Endothelial cell of umbilical vein (primary cell): ENCODE data around the gene AGT. TPM values are rescaled to one million over a fixed set of nuclear protein-coding genes. Genes with fewer than 3 reads are reported as not detected.

ENCODE experiments used
- BruUV-seq: library from RNA; stranded (reverse); fragments of 400-500 nt; replicated peaks from 2 replicates; lab custom pipeline; 2021; lab: Mats Ljungman, UMichigan
- CTCF ChIA-PET: fragments of 300-600, 350-600 bp; sonication (Branson Sonifier 250); formaldehyde crosslinking; loops from one replicate; lab custom pipeline; 2021; ENCODE audit warnings: antibody characterized with exemption, inconsistent platforms; lab: Charles Lee
- POLR2A ChIA-PET: fragments of 300-600, 350-600 bp; sonication (Branson Sonifier 250); formaldehyde crosslinking; loops from one replicate; lab custom pipeline; 2021; ENCODE audit warnings: antibody characterized with exemption, inconsistent platforms; lab: Charles Lee
- DNase-seq: peaks from one replicate; pipeline ENCODE4 v3.0.0-alpha.2; 2011; ENCODE audit warnings: low read depth, low spot score
- FAIRE-seq: peaks from 2 replicates; lab custom pipeline; 2011; peaks lifted over from hg19 to GRCh38; lab: Jason Lieb, UNC
- H2AFZ ChIP-seq: 2 replicates; pipeline ENCODE4 v1.6.0; 2012; ENCODE audit warnings: low read depth, low read length, control low read depth, inconsistent platforms
- H3K27ac ChIP-seq: 2 replicates; pipeline ENCODE4 v1.5.1; 2011; ENCODE audit warnings: low read depth, mild to moderate bottlenecking, control low read depth, low read length, moderate library complexity; ENCODE audit not compliant: insufficient read depth
- H3K27me3 ChIP-seq, 2 experiments: 2 replicates each; pipeline versions ENCODE4 v1.6.0 to v1.6.1; 2011; ENCODE audit warnings: low read length in 2 of 2, mixed read lengths in 1 of 2; ENCODE audit not compliant: control insufficient read depth in 2 of 2, insufficient read depth in 2 of 2
- H3K36me3 ChIP-seq, 2 experiments: 2 replicates in 1 of 2; 3 replicates in 1 of 2; pipeline ENCODE4 v1.5.1; 2011; ENCODE audit warnings: low read length in 2 of 2, mild to moderate bottlenecking in 1 of 2, moderate library complexity in 1 of 2; ENCODE audit not compliant: control insufficient read depth in 2 of 2, insufficient read depth in 2 of 2; ENCODE audit errors: extremely low read depth in 1 of 2
- H3K4me1 ChIP-seq: 3 replicates; pipeline ENCODE4 v1.5.1; 2011; ENCODE audit warnings: mild to moderate bottlenecking, low read length; ENCODE audit not compliant: control insufficient read depth, insufficient read depth; ENCODE audit errors: extremely low read depth
- H3K4me2 ChIP-seq: 2 replicates; pipeline ENCODE4 v1.6.1; 2011; ENCODE audit warnings: low read length, control low read depth, mixed read lengths; ENCODE audit not compliant: insufficient read depth
- H3K4me3 ChIP-seq, 3 experiments: fragments of 200-600 bp in 1 of 3; sonication (generic), shearing (Covaris generic) in 1 of 3; replicated peaks in 1 of 3; 2 replicates each; pipeline ENCODE4 v1.5.1; 2011 to 2016; ENCODE audit warnings: control low read depth in 3 of 3, low read length in 3 of 3, mild to moderate bottlenecking in 2 of 3, inconsistent platforms in 1 of 3, low read depth in 1 of 3, moderate library complexity in 1 of 3; ENCODE audit not compliant: insufficient read depth in 1 of 3
- H3K79me2 ChIP-seq: 2 replicates; pipeline ENCODE4 v1.6.0; 2012; ENCODE audit warnings: low read length, inconsistent platforms; ENCODE audit not compliant: control insufficient read depth, insufficient read depth
- H3K9ac ChIP-seq: replicated peaks from 2 replicates; pipeline ENCODE3; 2011; ENCODE audit warnings: low read length, control low read depth; ENCODE audit not compliant: insufficient read depth; ENCODE audit errors: extremely low read depth
- H3K9me1 ChIP-seq: replicated peaks from 3 replicates; pipeline ENCODE4 v1.6.0; 2011; ENCODE audit warnings: mild to moderate bottlenecking, low read length; ENCODE audit not compliant: control insufficient read depth, insufficient read depth; ENCODE audit errors: extremely low read depth
- H3K9me3 ChIP-seq: replicated peaks from 2 replicates; pipeline ENCODE4 v1.5.1; 2012; ENCODE audit warnings: low read length, inconsistent platforms; ENCODE audit not compliant: control insufficient read depth, insufficient read depth
- H4K20me1 ChIP-seq: replicated peaks from 2 replicates; pipeline ENCODE3; 2011; ENCODE audit warnings: mild to moderate bottlenecking, low read length; ENCODE audit not compliant: control insufficient read depth, insufficient read depth; ENCODE audit errors: extremely low read depth
- CTCF ChIP-seq, 2 donors: IDR thresholded peaks; 1 replicate in 1 of 2; 2 replicates in 1 of 2; pipeline ENCODE4 v1.5.1; 2011; ENCODE audit warnings: low read length in 2 of 2, mild to moderate bottlenecking in 2 of 2, moderate library complexity in 2 of 2, control low read depth in 1 of 2, inconsistent platforms in 1 of 2, low read depth in 1 of 2; ENCODE audit not compliant: insufficient read depth in 1 of 2; ENCODE audit errors: extremely low read depth in 1 of 2
- EZH2 ChIP-seq: IDR thresholded peaks from 2 replicates; pipeline ENCODE4 v1.6.1; 2012; ENCODE audit warnings: borderline replicate concordance, low read depth, mild to moderate bottlenecking, moderate library complexity, low read length, inconsistent platforms; ENCODE audit not compliant: severe bottlenecking
- FOS ChIP-seq: IDR thresholded peaks from 2 replicates; pipeline ENCODE4 v1.6.1; 2011; ENCODE audit warnings: mild to moderate bottlenecking, low read length, moderate library complexity, borderline replicate concordance; ENCODE audit not compliant: insufficient read depth
- GATA2 ChIP-seq: IDR thresholded peaks from 2 replicates; pipeline ENCODE4 v1.7.0; 2011; ENCODE audit warnings: low read depth, mild to moderate bottlenecking, moderate library complexity, mixed read lengths, low read length; ENCODE audit not compliant: insufficient read length, insufficient read depth
- JUN ChIP-seq: IDR thresholded peaks from 2 replicates; pipeline ENCODE4 v1.6.1; 2011; ENCODE audit warnings: borderline replicate concordance, low read depth; ENCODE audit not compliant: insufficient read length, insufficient read depth
- MAX ChIP-seq: IDR thresholded peaks from 2 replicates; pipeline ENCODE4 v1.6.1; 2011; ENCODE audit not compliant: insufficient read depth, insufficient read length
- MYC ChIP-seq: IDR thresholded peaks from one replicate; pipeline ENCODE4 v1.6.1; 2011; ENCODE audit warnings: mild to moderate bottlenecking, low read depth, low read length
- POLR2A ChIP-seq: IDR thresholded peaks from 2 replicates; pipeline ENCODE4 v1.6.1; 2012; ENCODE audit warnings: low read depth, mild to moderate bottlenecking, control low read depth, low read length
- POLR2AphosphoS5 ChIP-seq: IDR thresholded peaks from 2 replicates; pipeline ENCODE4 v1.6.1; 2012; ENCODE audit warnings: low read depth, mild to moderate bottlenecking, control low read depth, low read length, moderate library complexity; ENCODE audit not compliant: insufficient read depth
- dilution Hi-C: fragments of 300-500 bp; cut with MboI; formaldehyde crosslinking; loops from one replicate; pipeline ENCODE4 v1.15.0; 2019; ENCODE audit warnings: low sequenced_read_pairs; ENCODE audit not compliant: extremely low pct_ligation_motif_present
- intact Hi-C: fragments of 100-400 bp; cut with micrococcal nuclease; formaldehyde crosslinking; loops from one replicate; pipeline ENCODE4 v1.10.0; 2022
- polyA plus RNA-seq, 4 experiments: library from polyadenylated mRNA; depleted of rRNA in 3 of 4; stranded (reverse) in 3 of 4; unstranded in 1 of 4; fragments of >200 nt; gene quantifications; 2 replicates each; pipeline versions ENCODE4 v1.2.1 to v1.2.3, GENCODE V29; 2011 to 2012; ENCODE audit warnings: missing spikeins in 1 of 4
- total RNA-seq: library from RNA; stranded (reverse); gene quantifications from 2 replicates; pipeline ENCODE4 v1.2.3, GENCODE V29; 2021

The AGT gene
- total and polyA plus RNA-seq, 2 donors (not counting 3 experiments of a cell fraction or from before 2014, with no cell fraction given) = not detected

GRCh38 chr1:230750576-230750975 is 36.7 kb upstream of the AGT start:
- ChIA-PET POLR2A (no interaction called here), CTCF (no interaction called here)
- intact Hi-C loops = no loop called here
- H3K9me1 ChIP-seq = no peaks in the 10 kb centered on the region
- H3K36me3 ChIP-seq = no peaks in the 10 kb centered on the region
- H3K27ac ChIP-seq = no peak overlapping the region
- H3K79me2 ChIP-seq = no peaks in the 10 kb centered on the region
- no peak overlapping the region for H3K4me2 ChIP-seq
- BruUV-seq = no TSS peak
- H3K4me3 ChIP-seq = no peak overlapping the region
- H3K27me3 ChIP-seq = no peaks in the 10 kb centered on the region
- H2AFZ ChIP-seq = no peak overlapping the region
- TF ChIP-seq EZH2 (no peak), POLR2A (no peak)
- no peak for DNase-seq
- FAIRE-seq = no peak
- H3K9ac ChIP-seq = no peak overlapping the region
- no peaks in the 10 kb centered on the region for H3K4me1 ChIP-seq
- dilution Hi-C loops = no loop called here
- no peaks in the 10 kb centered on the region for H3K9me3 ChIP-seq
- H4K20me1 ChIP-seq = no peaks in the 10 kb centered on the region

GRCh38 chr1:230749635-230750034 is 35.7 kb upstream of the AGT start:
- no peaks in the 10 kb centered on the region for H3K79me2 ChIP-seq
- no peak overlapping the region for H3K27ac ChIP-seq
- no peak overlapping the region for H2AFZ ChIP-seq
- BruUV-seq = no TSS peak
- ChIA-PET POLR2A (no interaction called here), CTCF (no interaction called here)
- H3K4me3 ChIP-seq = no peak overlapping the region
- no peak overlapping the region for H3K9ac ChIP-seq
- H3K27me3 ChIP-seq = no peaks in the 10 kb centered on the region
- dilution Hi-C loops = no loop called here
- no peak for TF ChIP-seq MYC
- no peak for TF ChIP-seq JUN
- no peak for TF ChIP-seq CTCF (IDR thresholded peaks at IDR 0.05; ENCODE audit: extremely low read depth in 1 of 2, insufficient read depth in 1 of 2, low read depth in 1 of 2, low read length in 2 of 2)
- no peak for TF ChIP-seq EZH2
- TF ChIP-seq POLR2A = no peak
- no peak for TF ChIP-seq POLR2AphosphoS5
- no peak for TF ChIP-seq GATA2
- no peak for TF ChIP-seq MAX
- TF ChIP-seq FOS = no peak
- H3K4me1 ChIP-seq = no peaks in the 10 kb centered on the region
- H4K20me1 ChIP-seq = no peaks in the 10 kb centered on the region
- H3K4me2 ChIP-seq = no peak overlapping the region
- H3K9me1 ChIP-seq = no peaks in the 10 kb centered on the region
- H3K9me3 ChIP-seq = no peaks in the 10 kb centered on the region
- intact Hi-C loops = no loop called here
- FAIRE-seq = no peak
- no peak for DNase-seq
- H3K36me3 ChIP-seq = no peaks in the 10 kb centered on the region
